ENCODE data around the gene LHX4.

The LHX4 gene

GRCh38 chr1:180275726-180276125 lies 45.7 kb downstream of the LHX4 start:
- Histone ChIP-seq H3K36me3 (ENCODE audit: control insufficient read depth, low read length) (peaks cover 14% of the 10 kb centered on the region; the same call in 1 of the 2 replicates), H3K79me2 (ENCODE audit: control insufficient read depth, low read length) (no peaks in the 10 kb centered on the region), H3F3A (ENCODE audit: control insufficient read depth, insufficient read depth) (no peaks in the 10 kb centered on the region), H4K20me1 (ENCODE audit: control insufficient read depth, insufficient read depth, low read depth, low read length) (no peaks in the 10 kb centered on the region), H3K9me3 (ENCODE audit: control insufficient read depth, insufficient read depth, low read length) (no peaks in the 10 kb centered on the region), H3K4me3 (ENCODE audit: low read length) (no peak overlapping the region), H3K9me2 (replicated peaks; ENCODE audit: control insufficient read depth, low read length) (no peaks in the 10 kb centered on the region), H3K27me3 (ENCODE audit: control insufficient read depth, low read length) (no peaks in the 10 kb centered on the region), H3K4me1 (ENCODE audit: control insufficient read depth, low read length) (no peaks in the 10 kb centered on the region), H3K4me2 (ENCODE audit: low read length) (no peak overlapping the region), H3K27ac (ENCODE audit: low read depth, low read length) (no peak overlapping the region)
- no peak for TF ChIP-seq CTCF (IDR thresholded peaks at IDR 0.05; ENCODE audit: low read depth, low read length, poor library complexity, severe bottlenecking)
- TF ChIP-seq EZH2phosphoT487 (IDR thresholded peaks at IDR 0.05; ENCODE audit: borderline replicate concordance, low read length): no peak

DNA sequence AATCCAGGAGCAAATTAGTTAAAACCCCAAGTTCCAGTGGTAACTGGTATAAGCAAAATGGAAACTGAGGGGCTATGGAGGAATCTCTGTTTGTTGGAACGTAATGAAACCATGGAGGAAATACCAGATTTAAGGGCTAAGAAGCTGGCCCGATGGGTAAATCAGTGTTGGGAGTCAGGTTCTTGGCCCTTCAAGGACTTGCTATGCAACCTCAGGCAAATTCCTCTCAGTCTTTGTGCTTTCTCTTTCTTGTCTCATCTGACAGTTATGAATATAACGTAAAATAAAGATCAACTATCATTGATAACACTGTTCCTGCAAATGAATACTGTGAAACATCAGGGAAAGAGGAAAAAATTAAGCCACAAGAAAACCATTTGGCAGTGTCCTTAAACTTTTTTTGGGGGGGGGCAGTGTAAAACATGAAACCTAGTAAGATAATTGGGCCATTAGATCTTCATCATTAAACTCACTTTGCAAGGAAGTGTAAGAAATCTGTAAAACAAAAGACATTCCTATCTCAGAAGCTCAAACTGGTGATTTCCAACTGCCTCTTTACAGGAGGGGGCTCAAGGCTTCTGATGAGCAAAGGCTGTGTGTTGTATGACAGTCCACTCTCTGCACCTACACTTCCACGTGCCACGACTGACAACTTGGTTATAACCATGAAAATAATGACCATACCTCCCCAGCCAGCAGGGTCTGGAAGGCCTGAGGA lies 47.6 kb downstream of the LHX4 start:
- Histone ChIP-seq H3K4me1 (ENCODE audit: control insufficient read depth, low read length) (no peaks in the 10 kb centered on the region), H3K9me3 (ENCODE audit: control insufficient read depth, insufficient read depth, low read length) (no peaks in the 10 kb centered on the region), H3K27ac (ENCODE audit: low read depth, low read length) (no peak overlapping the region), H3F3A (ENCODE audit: control insufficient read depth, insufficient read depth) (no peaks in the 10 kb centered on the region), H3K36me3 (ENCODE audit: control insufficient read depth, low read length) (peaks cover 22% of the 10 kb centered on the region; the same call in 1 of the 2 replicates), H3K4me3 (ENCODE audit: low read length) (no peak overlapping the region), H3K27me3 (ENCODE audit: control insufficient read depth, low read length) (no peaks in the 10 kb centered on the region), H4K20me1 (ENCODE audit: control insufficient read depth, insufficient read depth, low read depth, low read length) (no peaks in the 10 kb centered on the region), H3K9me2 (replicated peaks; ENCODE audit: control insufficient read depth, low read length) (no peaks in the 10 kb centered on the region), H3K79me2 (ENCODE audit: control insufficient read depth, low read length) (no peaks in the 10 kb centered on the region), H3K4me2 (ENCODE audit: low read length) (no peak overlapping the region)
- no peak for TF ChIP-seq EZH2phosphoT487 (IDR thresholded peaks at IDR 0.05; ENCODE audit: borderline replicate concordance, low read length)
- TF ChIP-seq CTCF (IDR thresholded peaks at IDR 0.05; ENCODE audit: low read depth, low read length, poor library complexity, severe bottlenecking): no peak

DNA sequence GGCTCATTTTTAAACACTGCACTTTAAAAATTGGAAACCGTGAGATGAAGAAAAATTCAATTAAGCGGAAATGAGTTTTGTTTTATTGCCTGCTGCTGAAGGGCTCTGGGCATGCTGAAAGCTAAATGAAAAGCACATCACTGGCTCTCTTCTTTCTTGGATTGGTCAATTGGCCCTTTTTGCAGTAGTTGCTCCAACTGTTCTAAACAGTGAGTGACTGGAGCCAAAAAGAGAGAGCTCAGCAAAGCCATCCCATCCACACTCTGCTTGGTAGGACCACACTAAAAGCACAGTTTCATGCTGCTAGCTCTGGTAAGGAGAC lies 48.1 kb downstream of the LHX4 start:
- Histone ChIP-seq H4K20me1 (ENCODE audit: control insufficient read depth, insufficient read depth, low read depth, low read length) (no peaks in the 10 kb centered on the region), H3K27ac (ENCODE audit: low read depth, low read length) (no peak overlapping the region), H3K4me3 (ENCODE audit: low read length) (no peak overlapping the region), H3F3A (ENCODE audit: control insufficient read depth, insufficient read depth) (no peaks in the 10 kb centered on the region), H3K27me3 (ENCODE audit: control insufficient read depth, low read length) (no peaks in the 10 kb centered on the region), H3K4me1 (ENCODE audit: control insufficient read depth, low read length) (no peaks in the 10 kb centered on the region), H3K36me3 (ENCODE audit: control insufficient read depth, low read length) (peaks cover 23% of the 10 kb centered on the region; the same call in 1 of the 2 replicates), H3K9me3 (ENCODE audit: control insufficient read depth, insufficient read depth, low read length) (no peaks in the 10 kb centered on the region), H3K4me2 (ENCODE audit: low read length) (no peak overlapping the region), H3K79me2 (ENCODE audit: control insufficient read depth, low read length) (no peaks in the 10 kb centered on the region), H3K9me2 (replicated peaks; ENCODE audit: control insufficient read depth, low read length) (no peaks in the 10 kb centered on the region)
- TF ChIP-seq CTCF (IDR thresholded peaks at IDR 0.05; ENCODE audit: low read depth, low read length, poor library complexity, severe bottlenecking): no peak
- TF ChIP-seq EZH2phosphoT487 (IDR thresholded peaks at IDR 0.05; ENCODE audit: borderline replicate concordance, low read length): no peak

Measured in DOHH2 (cell line).